Smooth muscle cell (in vitro differentiated cells): ENCODE measurements around the gene SLC4A3. TPM values are rescaled to one million over a fixed set of nuclear protein-coding genes. Genes with fewer than 3 reads are reported as not detected.

Experiments
- DNase-seq: peaks from one replicate; lab custom pipeline; 2025; ENCODE audit not compliant: unreplicated experiment; lab: John Stamatoyannopoulos, UW
- H2AFZ ChIP-seq: fragments of 200-600 bp; sonication (generic); 2 replicates; pipeline ENCODE4 v1.6.0; 2016; ENCODE audit warnings: antibody characterized with exemption, low read depth, mild to moderate bottlenecking
- H3F3A ChIP-seq: fragments of 200-600 bp; sonication (generic); 2 replicates; pipeline ENCODE4 v1.6.0; 2017; ENCODE audit warnings: antibody characterized with exemption, low read depth
- H3K27ac ChIP-seq: fragments of 200-600 bp; sonication (generic); 2 replicates; pipeline ENCODE4 v1.5.1; 2016; ENCODE audit warnings: low read depth, mild to moderate bottlenecking
- H3K27me3 ChIP-seq: fragments of 200-600 bp; sonication (generic); 2 replicates; pipeline ENCODE4 v1.6.1; 2016; ENCODE audit warnings: low read depth, mild to moderate bottlenecking
- H3K36me3 ChIP-seq: fragments of 200-600 bp; sonication (generic); 2 replicates; pipeline ENCODE4 v1.5.1; 2016; ENCODE audit warnings: low read depth
- H3K4me1 ChIP-seq: fragments of 200-600 bp; sonication (generic); 2 replicates; pipeline ENCODE4 v1.5.1; 2016; ENCODE audit warnings: low read depth
- H3K4me2 ChIP-seq: fragments of 200-600 bp; sonication (generic); 2 replicates; pipeline ENCODE4 v1.6.0; 2016; ENCODE audit warnings: mild to moderate bottlenecking
- H3K4me3 ChIP-seq: fragments of 200-600 bp; sonication (generic); 2 replicates; pipeline ENCODE4 v1.5.1; 2016; ENCODE audit warnings: mild to moderate bottlenecking
- H3K79me2 ChIP-seq: fragments of 200-600 bp; sonication (generic); 2 replicates; pipeline ENCODE4 v1.6.0; 2016; ENCODE audit warnings: low read depth, mild to moderate bottlenecking
- H3K9ac ChIP-seq: fragments of 200-600 bp; sonication (generic); 2 replicates; pipeline ENCODE4 v1.6.0; 2016; ENCODE audit warnings: low read depth
- H3K9me3 ChIP-seq: fragments of 200-600 bp; sonication (generic); replicated peaks from 2 replicates; pipeline ENCODE4 v1.5.1; 2016; ENCODE audit warnings: low read depth
- H4K20me1 ChIP-seq: fragments of 200-600 bp; sonication (generic); 2 replicates; pipeline ENCODE4 v1.6.0; 2016; ENCODE audit warnings: low read depth
- CTCF ChIP-seq: fragments of 200-600 bp; sonication (generic); IDR thresholded peaks from 2 replicates; pipeline ENCODE4 v1.5.1; 2017; ENCODE audit warnings: borderline replicate concordance, mild to moderate bottlenecking, antibody characterized with exemption; ENCODE audit not compliant: insufficient read depth, poor library complexity, severe bottlenecking
- WGBS: methylation state at CpG from one replicate; pipeline ENCODE4 v1.1.7; 2016; ENCODE audit warnings: low lambda C conversion rate; 5-methylcytosine and 5-hydroxymethylcytosine counted together
- polyA plus RNA-seq: library from polyadenylated mRNA; unstranded; fragments of >200 nt; fragmentation: Nextera tagmentation; extraction: Ambion mirVana; gene quantifications from 2 replicates; pipeline ENCODE4 v1.2.1, GENCODE V29; 2016
- total RNA-seq: library from RNA; depleted of rRNA; stranded (reverse); fragments of >200 nt; gene quantifications from 2 replicates; pipeline ENCODE4 v1.2.3, GENCODE V29; 2014

The SLC4A3 gene
- total and polyA plus RNA-seq, 2 experiments from 2014 or later, result 4.9 to 12.1 TPM

DNA sequence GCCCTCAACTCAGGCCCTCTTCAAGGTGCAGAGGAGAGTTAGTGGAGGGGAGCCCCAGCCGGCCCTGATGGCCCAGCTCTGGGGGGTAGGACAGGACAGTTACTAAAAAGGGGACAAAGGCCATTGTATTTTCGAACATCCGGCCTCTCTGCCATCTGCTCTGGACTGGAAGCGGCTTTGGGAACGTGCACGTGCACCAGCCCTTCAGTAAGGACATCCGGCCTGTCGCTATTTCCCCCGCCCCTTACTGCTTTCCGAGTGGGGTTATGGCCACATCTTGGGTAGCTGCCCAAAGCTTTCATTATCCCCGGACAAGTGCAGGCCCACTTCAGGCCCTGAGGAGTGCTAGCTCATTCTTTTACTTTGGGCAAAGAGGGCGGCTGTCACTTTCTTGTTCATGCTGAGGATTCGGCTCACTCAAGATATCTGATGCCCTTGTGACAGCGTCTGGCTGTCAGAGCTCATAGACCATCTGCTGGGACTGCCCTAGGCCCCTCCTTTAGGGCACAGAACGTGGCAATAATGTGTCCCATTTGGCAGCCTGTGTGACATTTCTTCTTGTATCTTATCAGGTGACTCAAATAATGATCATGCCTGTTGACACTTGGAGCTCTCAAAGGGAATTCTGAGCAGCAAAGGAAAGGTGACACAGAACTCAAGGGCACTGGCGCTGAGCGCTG, 17.5 kb downstream of the SLC4A3 start:
- no peak overlapping the region for H2AFZ ChIP-seq
- H3K79me2 ChIP-seq, result no peaks in the 10 kb centered on the region
- TF ChIP-seq CTCF, result no peak
- peak overlapping the region; percentile 76 for H3K4me2 ChIP-seq
- H3K9me3 ChIP-seq, result no peaks in the 10 kb centered on the region
- peaks cover 9% of the 10 kb centered on the region for H3F3A ChIP-seq
- H3K4me3 ChIP-seq, result no peak overlapping the region
- no peak overlapping the region for H3K27ac ChIP-seq
- no peak for DNase-seq
- H3K36me3 ChIP-seq, result no peaks in the 10 kb centered on the region
- H3K9ac ChIP-seq, result no peak overlapping the region
- 76% methylated on average over 17 of the region's 17 CpGs for WGBS
- no peaks in the 10 kb centered on the region for H4K20me1 ChIP-seq
- no peaks in the 10 kb centered on the region for H3K27me3 ChIP-seq
- H3K4me1 ChIP-seq, result peaks cover 6% of the 10 kb centered on the region

GRCh38 chr2:219645631-219646527, 18.4 kb downstream of the SLC4A3 start:
- no peaks in the 10 kb centered on the region for H3K36me3 ChIP-seq
- peaks cover 9% of the 10 kb centered on the region for H3F3A ChIP-seq
- H2AFZ ChIP-seq, result no peak overlapping the region
- no peak overlapping the region for H3K4me3 ChIP-seq
- WGBS, result 63% methylated on average over 12 of the region's 12 CpGs
- no peak overlapping the region for H3K27ac ChIP-seq
- H3K9me3 ChIP-seq, result no peaks in the 10 kb centered on the region
- H4K20me1 ChIP-seq, result no peaks in the 10 kb centered on the region
- peak overlapping the region; percentile 76 for H3K4me2 ChIP-seq
- no peak for DNase-seq
- TF ChIP-seq CTCF, result no peak
- no peaks in the 10 kb centered on the region for H3K79me2 ChIP-seq
- no peak overlapping the region for H3K9ac ChIP-seq
- no peaks in the 10 kb centered on the region for H3K27me3 ChIP-seq
- H3K4me1 ChIP-seq, result peaks cover 6% of the 10 kb centered on the region

DNA sequence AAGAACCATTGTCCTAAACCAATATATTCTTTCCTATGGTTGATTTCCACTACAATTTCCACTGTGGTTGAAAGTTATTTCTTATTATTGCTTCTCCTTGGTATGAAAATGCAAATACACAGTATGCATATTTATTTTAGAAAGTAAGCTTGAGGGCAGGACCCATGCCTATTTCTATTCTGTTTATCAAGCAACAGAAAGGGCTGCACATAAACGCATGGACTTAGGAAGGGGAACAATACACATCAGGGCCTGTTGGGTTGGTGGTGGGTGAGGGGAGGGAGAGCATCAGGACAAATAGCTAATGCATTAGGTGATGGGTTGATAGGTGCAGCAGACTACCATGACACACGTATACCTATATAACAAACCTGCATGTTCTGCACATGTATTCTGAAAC, 20.7 kb downstream of the SLC4A3 start:
- no peaks in the 10 kb centered on the region for H3K27me3 ChIP-seq
- no peaks in the 10 kb centered on the region for H3K36me3 ChIP-seq
- no peak overlapping the region for H3K27ac ChIP-seq
- peaks cover 3% of the 10 kb centered on the region for H3F3A ChIP-seq
- H3K9ac ChIP-seq, result no peak overlapping the region
- no peak for TF ChIP-seq CTCF
- H3K9me3 ChIP-seq, result no peaks in the 10 kb centered on the region
- H2AFZ ChIP-seq, result no peak overlapping the region
- peaks cover 6% of the 10 kb centered on the region for H3K4me1 ChIP-seq
- H3K4me2 ChIP-seq, result no peak overlapping the region
- no peaks in the 10 kb centered on the region for H3K79me2 ChIP-seq
- no peaks in the 10 kb centered on the region for H4K20me1 ChIP-seq
- WGBS, result 85% methylated on average over 2 of the region's 2 CpGs
- no peak overlapping the region for H3K4me3 ChIP-seq
- DNase-seq, result no peak
